Measurements from ENCODE around the gene DCLK2. TPM values are rescaled to one million over a fixed set of nuclear protein-coding genes. Genes with fewer than 3 reads are reported as not detected.

The DCLK2 gene
- total RNA-seq, 1 donor from 2014 or later, result 34.2 TPM

GRCh38 chr4:150167054-150167453, 88.8 kb downstream of the DCLK2 start:
- Histone ChIP-seq H3K4me3 (no peak overlapping the region), H3K27me3 (no peaks in the 10 kb centered on the region), H3K4me1 (no peaks in the 10 kb centered on the region), H3K27ac (no peak overlapping the region), H3K9me3 (no peaks in the 10 kb centered on the region), H3K36me3 (no peaks in the 10 kb centered on the region)
- DNase-seq (ENCODE audit: low spot score in 2 of 2), result no peak
- TF ChIP-seq CTCF (IDR thresholded peaks at IDR 0.05), result no peak
- intact Hi-C loops (cut with DNase I), result no loop called here

GRCh38 chr4:150173432-150173861, 95.2 kb downstream of the DCLK2 start:
- DNase-seq (ENCODE audit: low spot score in 2 of 2), result no peak
- peaks cover 0 to 3% of the 10 kb centered on the region in 2 donors for H3K4me1 ChIP-seq
- no peaks in the 10 kb centered on the region for H3K27me3 ChIP-seq
- intact Hi-C loops (cut with DNase I), result no loop called here
- TF ChIP-seq CTCF (IDR thresholded peaks at IDR 0.05), result no peak
- peak overlapping the region in 1 of 2 donors; percentile 34 for H3K27ac ChIP-seq
- no peaks in the 10 kb centered on the region for H3K36me3 ChIP-seq
- H3K9me3 ChIP-seq, result no peaks in the 10 kb centered on the region
- no peak overlapping the region for H3K4me3 ChIP-seq

DNA sequence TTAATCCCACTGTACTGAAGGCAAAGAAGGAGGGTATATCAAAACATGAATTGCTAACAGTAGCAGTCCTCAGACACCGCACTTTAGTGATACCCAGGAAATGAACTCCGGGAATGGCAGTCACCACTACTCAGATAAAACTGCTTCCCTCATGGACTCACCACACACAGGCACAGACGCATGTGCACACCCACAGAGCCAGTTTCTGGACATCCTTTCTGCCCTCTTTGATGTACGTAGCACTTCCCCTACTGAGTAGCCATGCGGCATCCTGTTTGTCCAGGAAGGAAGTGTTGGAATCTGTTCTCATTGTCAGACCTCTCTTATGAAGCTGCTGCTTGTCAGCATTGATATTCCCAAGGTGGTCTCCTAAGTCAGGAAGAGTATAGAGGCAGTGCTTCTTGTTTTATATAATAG, 95.7 kb downstream of the DCLK2 start:
- Histone ChIP-seq H3K36me3 (no peaks in the 10 kb centered on the region), H3K27me3 (no peaks in the 10 kb centered on the region), H3K4me1 (peaks cover 0 to 3% of the 10 kb centered on the region in 2 donors), H3K4me3 (no peak overlapping the region), H3K9me3 (no peaks in the 10 kb centered on the region), H3K27ac (peak overlapping the region in 1 of 2 donors; percentile 34)
- DNase-seq (ENCODE audit: low spot score in 2 of 2), result no peak
- intact Hi-C loops (cut with DNase I), result no loop called here
- TF ChIP-seq CTCF (IDR thresholded peaks at IDR 0.05), result no peak

GRCh38 chr4:150176547-150176946, 98.3 kb downstream of the DCLK2 start:
- Histone ChIP-seq H3K4me3 (no peak overlapping the region), H3K27ac (no peak overlapping the region), H3K27me3 (no peaks in the 10 kb centered on the region), H3K9me3 (no peaks in the 10 kb centered on the region), H3K4me1 (peaks cover 0 to 3% of the 10 kb centered on the region in 2 donors), H3K36me3 (no peaks in the 10 kb centered on the region)
- no peak for TF ChIP-seq CTCF (IDR thresholded peaks at IDR 0.05)
- no peak for DNase-seq (ENCODE audit: low spot score in 2 of 2)
- intact Hi-C loops (cut with DNase I), result no loop called here

GRCh38 chr4:150178161-150178560, 99.9 kb downstream of the DCLK2 start:
- H3K4me3 ChIP-seq, result no peak overlapping the region
- H3K36me3 ChIP-seq, result no peaks in the 10 kb centered on the region
- no peak overlapping the region for H3K27ac ChIP-seq
- peaks cover 0 to 5% of the 10 kb centered on the region in 2 donors for H3K4me1 ChIP-seq
- no peaks in the 10 kb centered on the region for H3K27me3 ChIP-seq
- no peak for DNase-seq (ENCODE audit: low spot score in 2 of 2)
- H3K9me3 ChIP-seq, result no peaks in the 10 kb centered on the region
- intact Hi-C loops (cut with DNase I), result no loop called here
- no peak for TF ChIP-seq CTCF (IDR thresholded peaks at IDR 0.05)

DNA sequence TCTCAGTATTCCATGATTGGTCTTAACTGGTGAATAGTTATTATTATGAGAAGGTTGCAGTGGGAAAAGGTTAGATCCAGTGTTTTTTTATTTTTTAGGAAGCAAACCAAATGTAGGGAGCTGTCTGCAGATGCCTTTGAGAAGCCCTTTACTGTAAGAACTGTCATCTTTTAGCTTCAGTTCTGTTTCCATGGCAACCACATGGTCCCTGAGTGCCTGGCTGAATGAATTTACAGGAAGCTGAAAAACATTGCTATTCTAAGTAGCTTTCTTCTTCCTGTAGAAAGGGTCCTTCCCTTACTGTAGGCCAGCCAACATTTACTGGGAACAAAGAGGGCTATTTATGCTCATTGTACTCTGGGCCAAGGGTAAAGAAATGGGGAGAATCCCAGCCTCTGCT, 103.3 kb downstream of the DCLK2 start:
- TF ChIP-seq CTCF (IDR thresholded peaks at IDR 0.05), result no peak
- H3K36me3 ChIP-seq, result no peaks in the 10 kb centered on the region
- no peaks in the 10 kb centered on the region for H3K9me3 ChIP-seq
- H3K4me1 ChIP-seq, result peaks cover 0 to 3% of the 10 kb centered on the region in 2 donors
- H3K4me3 ChIP-seq, result no peak overlapping the region
- intact Hi-C loops (cut with DNase I), result no loop called here
- DNase-seq (ENCODE audit: low spot score in 2 of 2), result no peak
- H3K27ac ChIP-seq, result no peak overlapping the region
- no peaks in the 10 kb centered on the region for H3K27me3 ChIP-seq
